HepG2 (cell line): ENCODE data around the gene GATB. TPM values are rescaled to one million over a fixed set of nuclear protein-coding genes. Genes with fewer than 3 reads are reported as not detected.

Experiments
- ATAC-seq: fragments of 200-7000 bp; cut with Tn5 transposase; 3 replicates; pipeline ENCODE4 v1.9.1; 2020; ENCODE audit warnings: mild to moderate bottlenecking, moderate library complexity
- BruUV-seq: library from RNA; stranded (reverse); fragments of 400-500 nt; replicated peaks from 2 replicates; lab custom pipeline; 2021; lab: Mats Ljungman, UMichigan
- CTCF ChIA-PET: fragments of 300-600 bp; formaldehyde crosslinking; extraction: SDS; loops from one replicate; lab custom pipeline; 2021; ENCODE audit warnings: low total read pairs, inconsistent platforms, low intra/inter-chr PET ratio; lab: Yijun Ruan, JAX
- POLR2A ChIA-PET: fragments of 350-600 bp; sonication (Branson Sonifier 250); formaldehyde crosslinking; loops from one replicate; lab custom pipeline; 2020; ENCODE audit warnings: antibody characterized with exemption, inconsistent platforms; lab: Yijun Ruan, JAX
- DNase-seq: peaks from one replicate; pipeline ENCODE4 v3.0.0-alpha.2; 2015; ENCODE audit warnings: low spot score
- FAIRE-seq: peaks from 3 replicates; lab custom pipeline; 2011; peaks lifted over from hg19 to GRCh38; lab: Jason Lieb, UNC
- H2AFZ ChIP-seq: one replicate; pipeline ENCODE4 v1.6.1; 2011; ENCODE audit warnings: low read length, inconsistent platforms
- H3K27ac ChIP-seq: fragments of 300-600 bp; 3 replicates; pipeline ENCODE4 v1.8.0; 2011; ENCODE audit warnings: mixed run types, mild to moderate bottlenecking, mixed read lengths, low read length, inconsistent platforms; ENCODE audit not compliant: insufficient read depth; ENCODE audit errors: extremely low read length
- H3K27me3 ChIP-seq, 2 experiments: fragments of 200-600 bp in 1 of 2; 2 replicates in 1 of 2; 3 replicates in 1 of 2; pipeline versions ENCODE4 v1.6.0 to v1.8.0; 2011; ENCODE audit warnings: low read length in 2 of 2, mild to moderate bottlenecking in 2 of 2, moderate library complexity in 2 of 2, inconsistent platforms in 1 of 2; ENCODE audit not compliant: insufficient read depth in 2 of 2, control insufficient read depth in 1 of 2
- H3K36me3 ChIP-seq, 2 experiments: fragments of 200-600 bp in 1 of 2; replicated peaks in 1 of 2; 2 replicates in 1 of 2; 3 replicates in 1 of 2; pipeline versions ENCODE4 v1.5.1 to v1.8.0; 2011; ENCODE audit warnings: low read length in 2 of 2, inconsistent platforms in 1 of 2; ENCODE audit not compliant: insufficient read depth in 2 of 2, control insufficient read depth in 1 of 2
- H3K4me1 ChIP-seq: 2 replicates; pipeline ENCODE4 v1.5.1; 2012; ENCODE audit warnings: low read length, inconsistent platforms; ENCODE audit not compliant: insufficient read depth
- H3K4me2 ChIP-seq: 2 replicates; pipeline ENCODE4 v1.6.0; 2011; ENCODE audit warnings: low read depth, low read length, inconsistent platforms
- H3K4me3 ChIP-seq, 3 experiments: fragments of 200-600 bp in 1 of 3; sonication (generic), shearing (Covaris generic) in 1 of 3; replicated peaks in 1 of 3; 2 replicates each; pipeline ENCODE4 v1.5.1; 2011 to 2016; ENCODE audit warnings: low read length in 3 of 3, inconsistent platforms in 2 of 3, low read depth in 2 of 3, mild to moderate bottlenecking in 2 of 3, control low read depth in 1 of 3, mixed read lengths in 1 of 3; ENCODE audit not compliant: insufficient read depth in 1 of 3
- H3K79me2 ChIP-seq: one replicate; pipeline ENCODE4 v1.6.1; 2011; ENCODE audit warnings: low read length, inconsistent platforms; ENCODE audit not compliant: insufficient read depth
- H3K9ac ChIP-seq: 2 replicates; pipeline ENCODE4 v1.6.0; 2011; ENCODE audit warnings: mild to moderate bottlenecking, low read depth, low read length, inconsistent platforms; ENCODE audit not compliant: insufficient read depth
- H3K9me3 ChIP-seq: 2 replicates; pipeline ENCODE4 v1.5.1; 2012; ENCODE audit warnings: mild to moderate bottlenecking, low read length
- H4K20me1 ChIP-seq: 2 replicates; pipeline ENCODE4 v1.6.0; 2011; ENCODE audit warnings: inconsistent platforms, mild to moderate bottlenecking, low read length, moderate library complexity; ENCODE audit not compliant: insufficient read depth
- FOXA3 ChIP-seq: IDR thresholded peaks from 2 replicates; pipeline ENCODE4 v1.6.1; 2016; ENCODE audit warnings: missing genetic modification reagents, missing compliant biosample characterization
- IKZF4 ChIP-seq: sonication (generic); formaldehyde crosslinking; IDR thresholded peaks from 2 replicates; pipeline ENCODE4 v1.5.1; 2020; ENCODE audit warnings: borderline replicate concordance, mild to moderate bottlenecking, low read depth, missing genetic modification reagents; ENCODE audit errors: not compliant biosample characterization
- JDP2 ChIP-seq: sonication (generic); formaldehyde crosslinking; IDR thresholded peaks from 2 replicates; pipeline ENCODE4 v1.8.1; 2022; ENCODE audit warnings: missing genetic modification reagents, borderline replicate concordance
- PRPF4 ChIP-seq: fragments of 200-400 bp; formaldehyde crosslinking; IDR thresholded peaks from 2 replicates; pipeline ENCODE4 v1.6.1; 2016; ENCODE audit warnings: low read length, low read depth; ENCODE audit not compliant: poor library complexity, severe bottlenecking
- ZBTB21 ChIP-seq: sonication (generic); formaldehyde crosslinking; IDR thresholded peaks from 2 replicates; pipeline ENCODE4 v1.4.0; 2020; ENCODE audit warnings: missing genetic modification reagents
- ZNF264 ChIP-seq: sonication (generic); formaldehyde crosslinking; IDR thresholded peaks from 2 replicates; pipeline ENCODE4 v1.4.0; 2020; ENCODE audit warnings: missing genetic modification reagents
- WGBS: methylation state at CpG from one replicate; pipeline ENCODE4 v1.1.6; 2017; ENCODE audit warnings: low lambda C conversion rate; 5-methylcytosine and 5-hydroxymethylcytosine counted together
- in situ Hi-C: cut with HindIII; loops from 2 replicates; pipeline ENCODE4 v1.10.0; 2017; ENCODE audit warnings: low pct_unique_long_range_greater_than_20kb; ENCODE audit not compliant: extremely low pct_ligation_motif_present
- intact Hi-C: fragments of 100-400 bp; cut with micrococcal nuclease; formaldehyde crosslinking; loops from one replicate; pipeline ENCODE4 v1.10.0; 2022; ENCODE audit not compliant: unreplicated experiment
- polyA plus RNA-seq, 8 experiments: library from polyadenylated mRNA; depleted of rRNA in 3 of 8; stranded (reverse) in 7 of 8; unstranded in 1 of 8; fragments of >200 nt; fragmentation: Illumina TruSeq in 4 of 8; extraction: Trizol in 4 of 8; gene quantifications; 2 replicates each; pipeline versions ENCODE4 v1.2.1 to v1.2.3, GENCODE V29; 2011 to 2016; ENCODE audit warnings: low read depth in 4 of 8, missing spikeins in 1 of 8, mixed read lengths in 1 of 8; ENCODE audit not compliant: insufficient read depth in 1 of 8
- total RNA-seq, 5 experiments: library from RNA; depleted of rRNA; stranded (reverse); fragments of >200 nt; fragmentation: Illumina TruSeq; extraction: Trizol; gene quantifications; 2 replicates each; pipeline ENCODE4 v1.2.3, GENCODE V29; 2016; ENCODE audit warnings: low read depth in 1 of 5

GATB gene
- total and polyA plus RNA-seq, 2 of the 13 experiments (the other 11 are each of a cell fraction or from before 2014, with no cell fraction given) = 32.3 to 32.4 TPM

DNA sequence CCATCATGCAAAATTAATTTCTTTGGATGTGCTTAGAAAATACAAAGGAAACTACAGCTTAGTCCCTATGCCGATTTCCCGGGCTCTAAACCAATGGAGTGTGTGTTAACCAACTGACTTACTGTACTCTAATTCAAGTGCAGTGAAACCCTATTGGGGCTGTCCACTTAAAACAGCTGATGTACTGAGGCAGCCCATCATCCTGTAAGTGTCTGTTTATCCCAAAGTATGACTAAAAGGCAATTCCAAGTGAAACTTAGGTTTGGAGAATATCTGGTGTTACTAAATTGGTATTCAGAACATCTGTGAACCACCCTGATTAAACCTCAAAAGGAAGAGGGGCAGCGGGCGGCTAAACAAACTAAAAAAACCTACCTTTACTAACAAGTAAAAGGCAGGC, 79.7 kb downstream of the GATB start:
- Histone ChIP-seq H3K4me1 (peaks cover 22% of the 10 kb centered on the region), H3K27me3 (no peaks in the 10 kb centered on the region), H3K36me3 (peaks cover 1 to 7% of the 10 kb centered on the region in 2 experiments; a peak in 3 of 5 replicates), H3K9ac (no peak overlapping the region), H3K27ac (no peak overlapping the region), H4K20me1 (no peaks in the 10 kb centered on the region), H3K9me3 (no peaks in the 10 kb centered on the region), H3K4me3 (no peak overlapping the region), H2AFZ (no peak overlapping the region), H3K79me2 (no peaks in the 10 kb centered on the region), H3K4me2 (no peak overlapping the region)
- POLR2A ChIA-PET = no interaction called here
- BruUV-seq = no TSS peak
- no peak for TF ChIP-seq FOXA3
- WGBS = over 99% methylated on average over 4 of the region's 4 CpGs
- in situ Hi-C loops (no loop called here), intact Hi-C loops (no loop called here)
- DNase-seq = no peak
- no peak for ATAC-seq
- FAIRE-seq = no peak
- CTCF ChIA-PET = no interaction called here

DNA sequence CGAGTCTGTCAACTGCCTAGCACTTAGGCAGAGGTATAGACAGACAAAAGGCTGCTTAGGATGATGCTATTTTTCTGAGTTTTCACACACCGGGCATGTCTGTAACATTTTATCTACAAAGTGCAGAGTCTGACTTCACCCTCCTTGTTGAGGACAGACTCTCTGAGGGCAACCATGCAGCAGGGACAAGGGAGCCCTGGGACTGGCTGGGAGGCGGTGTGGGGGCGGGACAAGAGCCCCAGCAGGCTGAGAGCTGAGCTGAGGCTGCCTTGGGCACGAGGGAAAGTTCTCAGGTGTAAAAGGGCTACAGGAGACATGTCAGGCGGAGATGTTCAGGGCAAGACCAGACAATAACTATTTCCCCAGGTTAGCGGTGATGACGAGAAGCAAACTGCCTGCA, 81.6 kb downstream of the GATB start:
- no peaks in the 10 kb centered on the region for H4K20me1 ChIP-seq
- ATAC-seq (no peak), DNase-seq (no peak), FAIRE-seq (no peak)
- intact Hi-C loops (no loop called here), in situ Hi-C loops (no loop called here)
- H3K27ac ChIP-seq = no peak overlapping the region
- H3K4me1 ChIP-seq = peaks cover 10% of the 10 kb centered on the region
- TF ChIP-seq JDP2 (CRISPR knock-in tag) (no peak), IKZF4 (CRISPR knock-in tag) (no peak), ZBTB21 (CRISPR knock-in tag) (no peak), ZNF264 (CRISPR knock-in tag) (no peak), PRPF4 (no peak)
- ChIA-PET CTCF (no interaction called here), POLR2A (no interaction called here)
- no peak overlapping the region for H3K4me2 ChIP-seq
- no peak overlapping the region for H3K9ac ChIP-seq
- H3K9me3 ChIP-seq = no peaks in the 10 kb centered on the region
- no peaks in the 10 kb centered on the region for H3K79me2 ChIP-seq
- H3K36me3 ChIP-seq = peaks cover 1 to 7% of the 10 kb centered on the region in 2 experiments; a peak in 3 of 5 replicates
- no peak overlapping the region for H3K4me3 ChIP-seq
- no peaks in the 10 kb centered on the region for H3K27me3 ChIP-seq
- WGBS = 95% methylated on average over 8 of the region's 8 CpGs
- no TSS peak for BruUV-seq
- no peak overlapping the region for H2AFZ ChIP-seq
